MCF 10A (cell line): ENCODE measurements around the gene C19orf18. TPM values are rescaled to one million over a fixed set of nuclear protein-coding genes. Genes with fewer than 3 reads are reported as not detected.

ENCODE experiments used
- BruUV-seq: library from RNA; stranded (reverse); fragments of 400-500 nt; replicated peaks from 2 replicates; lab custom pipeline; 2021; lab: Mats Ljungman, UMichigan
- CTCF ChIA-PET: fragments of 300-600 bp; sonication (Branson Sonifier 250); formaldehyde crosslinking; extraction: SDS; loops from one replicate; lab custom pipeline; 2021; ENCODE audit warnings: antibody characterized with exemption, inconsistent platforms; lab: Yijun Ruan, JAX
- POLR2A ChIA-PET: fragments of 300-600, 350-650 bp; sonication (Branson Sonifier 250); formaldehyde crosslinking; extraction: SDS; loops from one replicate; lab custom pipeline; 2020; ENCODE audit warnings: antibody characterized with exemption, inconsistent platforms; lab: Yijun Ruan, JAX
- DNase-seq: peaks from one replicate; pipeline ENCODE4 v3.0.0-alpha.2; 2018; ENCODE audit not compliant: unreplicated experiment
- H3K27ac Mint-ChIP-seq: one replicate; pipeline ENCODE4 v1.8.0; 2022; ENCODE audit warnings: mild to moderate bottlenecking, low read depth, mixed read lengths; ENCODE audit not compliant: unreplicated experiment
- H3K27me3 Mint-ChIP-seq: one replicate; pipeline ENCODE4 v1.8.0; 2022; ENCODE audit warnings: mixed read lengths; ENCODE audit not compliant: insufficient read depth, unreplicated experiment
- H3K36me3 Mint-ChIP-seq: one replicate; pipeline ENCODE4 v1.8.0; 2022; ENCODE audit warnings: mild to moderate bottlenecking, moderate library complexity, mixed read lengths; ENCODE audit not compliant: insufficient read depth, unreplicated experiment
- H3K4me1 Mint-ChIP-seq: one replicate; pipeline ENCODE4 v1.8.0; 2022; ENCODE audit warnings: mixed read lengths; ENCODE audit not compliant: insufficient read depth, unreplicated experiment
- H3K4me3 Mint-ChIP-seq: one replicate; pipeline ENCODE4 v1.8.0; 2022; ENCODE audit warnings: mild to moderate bottlenecking, moderate library complexity, mixed read lengths; ENCODE audit not compliant: unreplicated experiment
- H3K9me3 Mint-ChIP-seq: one replicate; pipeline ENCODE4 v1.8.0; 2022; ENCODE audit warnings: mixed read lengths; ENCODE audit not compliant: unreplicated experiment
- CTCF ChIP-seq: fragments of 200-600 bp; IDR thresholded peaks from one replicate; pipeline ENCODE4 v1.8.0; 2022; ENCODE audit warnings: antibody characterized with exemption, mild to moderate bottlenecking; ENCODE audit not compliant: unreplicated experiment
- intact Hi-C: fragments of 100-400 bp; cut with micrococcal nuclease; formaldehyde crosslinking; loops from 2 replicates; pipeline ENCODE4 v1.14.1; 2022
- total RNA-seq: library from RNA; stranded (reverse); gene quantifications from 2 replicates; pipeline ENCODE4 v1.2.3, GENCODE V29; 2022

The C19orf18 gene
- total RNA-seq, 1 experiment from 2014 or later = not detected

GRCh38 chr19:57961785-57962184 is 12.5 kb downstream of the C19orf18 start:
- Mint-ChIP-seq H3K4me1 (no peaks in the 10 kb centered on the region), H3K4me3 (no peak overlapping the region), H3K27ac (no peak overlapping the region), H3K9me3 (peaks cover 16% of the 10 kb centered on the region), H3K27me3 (no peaks in the 10 kb centered on the region), H3K36me3 (peaks cover 3% of the 10 kb centered on the region)
- no peak for DNase-seq
- ChIA-PET POLR2A (no interaction called here), CTCF (no interaction called here)
- intact Hi-C loops = no loop called here
- no peak for TF ChIP-seq CTCF
- BruUV-seq = no TSS peak

- no peak overlapping the region for H3K27ac Mint-ChIP-seq
- BruUV-seq = no TSS peak
- H3K4me3 Mint-ChIP-seq = no peak overlapping the region
- ChIA-PET POLR2A (no interaction called here), CTCF (no interaction called here)
- no peaks in the 10 kb centered on the region for H3K4me1 Mint-ChIP-seq
- peaks cover 7% of the 10 kb centered on the region for H3K36me3 Mint-ChIP-seq
- no peak for DNase-seq
- H3K27me3 Mint-ChIP-seq = no peaks in the 10 kb centered on the region
- H3K9me3 Mint-ChIP-seq = peaks cover 36% of the 10 kb centered on the region
- intact Hi-C loops = no loop called here
- no peak for TF ChIP-seq CTCF
These were observed 19.3 kb downstream of the C19orf18 start for GRCh38 chr19:57954996-57955395.

DNA sequence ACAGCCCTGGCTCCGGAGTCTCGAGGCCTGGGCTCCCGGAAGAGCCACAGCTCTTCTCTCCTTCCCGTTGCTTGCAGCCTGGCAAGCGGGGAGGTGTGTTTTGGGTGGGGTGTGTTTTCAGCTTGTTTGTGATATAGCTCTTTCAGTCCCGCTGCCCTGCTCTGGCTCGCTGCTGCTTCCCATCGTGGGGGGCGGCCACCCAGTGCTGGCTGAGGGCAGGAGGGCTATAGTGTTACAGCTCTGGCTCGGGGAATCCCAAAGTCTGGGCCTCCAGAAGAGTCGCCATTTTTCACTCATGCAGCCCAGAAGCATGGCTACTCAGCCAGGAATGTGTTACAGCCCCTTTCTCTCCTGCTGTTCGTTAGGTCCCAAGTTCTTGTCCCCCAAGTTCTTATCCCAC is 24.6 kb downstream of the C19orf18 start:
- DNase-seq = no peak
- Mint-ChIP-seq H3K4me1 (no peaks in the 10 kb centered on the region), H3K4me3 (no peak overlapping the region), H3K27me3 (no peaks in the 10 kb centered on the region), H3K9me3 (peaks cover 41% of the 10 kb centered on the region), H3K27ac (no peak overlapping the region), H3K36me3 (no peaks in the 10 kb centered on the region)
- ChIA-PET CTCF (no interaction called here), POLR2A (no interaction called here)
- TF ChIP-seq CTCF = no peak
- intact Hi-C loops = no loop called here
- BruUV-seq = no TSS peak

- BruUV-seq = no TSS peak
- H3K36me3 Mint-ChIP-seq = no peaks in the 10 kb centered on the region
- DNase-seq = no peak
- H3K4me3 Mint-ChIP-seq = no peak overlapping the region
- ChIA-PET CTCF (no interaction called here), POLR2A (no interaction called here)
- no peaks in the 10 kb centered on the region for H3K4me1 Mint-ChIP-seq
- H3K9me3 Mint-ChIP-seq = peaks cover 37% of the 10 kb centered on the region
- intact Hi-C loops = no loop called here
- no peak overlapping the region for H3K27ac Mint-ChIP-seq
- no peak for TF ChIP-seq CTCF
- H3K27me3 Mint-ChIP-seq = no peaks in the 10 kb centered on the region
These were observed 25.0 kb downstream of the C19orf18 start for GRCh38 chr19:57949296-57949695.
